HG03460 (cell line): Measurements from ENCODE around the gene MRPL18.
A peak's percentile ranks its signal among the peaks of the same experiment; 100 is the strongest.
"Not testable (repeated sequence)": the region's sequence is repeated elsewhere in the genome, so short reads cannot be mapped to it uniquely, and the experiment has no call there.

ENCODE experiments used
- ATAC-seq: cut with Tn5 transposase; IDR thresholded peaks from one replicate; pipeline ENCODE4 v1.9.1; 2021; ENCODE audit not compliant: unreplicated experiment

The MRPL18 gene

DNA sequence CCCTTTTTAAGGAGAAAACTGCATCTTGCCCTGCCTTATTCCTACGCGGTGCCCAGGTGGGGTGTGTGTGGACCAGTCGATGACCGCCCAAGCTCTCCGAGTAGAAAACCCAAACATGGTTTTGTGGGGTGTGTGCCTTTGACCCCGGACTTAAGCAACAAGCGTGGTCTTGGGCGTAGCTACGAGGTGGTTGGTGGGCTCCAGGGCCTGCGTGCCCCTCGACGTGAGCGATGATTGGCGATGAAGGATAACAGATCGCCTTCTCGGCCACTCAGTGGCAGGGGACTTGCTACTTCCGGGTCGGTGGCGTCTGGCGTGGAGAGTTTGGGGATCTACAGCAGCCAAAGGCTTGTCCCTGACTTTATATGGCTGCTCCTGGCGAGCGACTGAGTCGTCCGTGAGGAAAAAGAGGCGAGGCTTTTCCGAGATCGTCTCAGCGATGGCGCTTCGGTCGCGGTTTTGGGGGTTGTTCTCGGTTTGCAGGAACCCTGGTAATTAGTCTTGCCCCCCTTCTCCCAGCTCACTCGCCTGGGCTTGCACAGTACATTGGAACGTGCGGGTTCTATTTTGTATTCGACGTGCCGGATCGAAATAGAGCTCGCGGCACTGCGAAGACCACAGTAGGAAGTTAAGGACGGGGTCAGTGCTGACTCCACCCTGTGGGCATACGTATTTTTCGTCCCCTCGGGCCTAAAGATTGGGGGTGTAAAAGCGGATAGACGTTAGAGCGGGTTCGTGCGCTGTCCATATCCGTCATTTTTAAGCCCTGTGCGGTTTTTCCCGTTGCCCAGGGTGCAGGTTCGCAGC, at the start of gene MRPL18:
TSS of gene MRPL18 (plus strand) at position 319 of the 807 bp plus-strand sequence. CDS start at position 440, 121 bp downstream.
- peak; percentile 82 for ATAC-seq

DNA sequence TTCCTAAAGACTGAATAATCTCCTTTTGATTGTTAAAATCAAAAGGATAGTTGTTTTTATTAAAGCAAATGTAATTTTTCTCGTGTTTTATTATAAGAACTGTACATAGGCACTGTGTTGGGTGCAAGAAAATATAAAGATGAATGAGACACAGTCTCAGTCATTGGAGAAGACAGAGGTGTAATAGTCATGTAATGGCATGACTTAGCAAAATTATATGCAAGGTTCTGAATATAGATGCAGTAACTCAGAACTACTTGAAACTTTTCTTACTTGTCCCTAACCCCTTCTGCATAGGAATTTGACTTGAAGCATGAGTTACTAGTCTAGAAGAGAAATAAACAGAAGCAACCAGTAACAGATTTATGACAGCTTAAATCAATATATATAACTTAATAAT, 48.1 kb upstream of the MRPL18 start:
- ATAC-seq: no peak

- ATAC-seq: no peak
These were observed 45.2 kb upstream of the MRPL18 start for GRCh38 chr6:159745081-159745480.

DNA sequence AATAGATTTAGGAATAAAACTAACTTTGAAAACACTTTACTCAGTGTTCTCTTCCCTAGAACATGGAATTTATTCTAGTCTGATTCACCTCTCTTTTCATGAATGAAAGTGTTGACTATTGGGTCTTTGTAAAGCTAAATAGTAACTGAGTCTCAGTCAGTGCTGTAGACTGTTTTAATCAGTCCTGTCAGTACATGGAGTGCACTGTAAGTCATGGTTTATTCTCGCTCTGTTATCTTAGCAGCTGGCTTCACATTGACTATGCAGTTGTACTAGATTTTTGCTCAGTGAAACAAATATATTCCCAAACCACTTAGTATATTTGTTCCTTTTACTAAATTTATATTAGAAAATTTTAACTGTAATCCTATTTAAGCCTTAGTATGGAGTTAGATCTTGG, 43.5 kb upstream of the MRPL18 start:
- ATAC-seq: no peak

- not testable (repeated sequence) for ATAC-seq
These were observed 42.1 kb upstream of the MRPL18 start for GRCh38 chr6:159748127-159748526.

GRCh38 chr6:159751448-159751847, 38.8 kb upstream of the MRPL18 start:
- ATAC-seq: no peak

DNA sequence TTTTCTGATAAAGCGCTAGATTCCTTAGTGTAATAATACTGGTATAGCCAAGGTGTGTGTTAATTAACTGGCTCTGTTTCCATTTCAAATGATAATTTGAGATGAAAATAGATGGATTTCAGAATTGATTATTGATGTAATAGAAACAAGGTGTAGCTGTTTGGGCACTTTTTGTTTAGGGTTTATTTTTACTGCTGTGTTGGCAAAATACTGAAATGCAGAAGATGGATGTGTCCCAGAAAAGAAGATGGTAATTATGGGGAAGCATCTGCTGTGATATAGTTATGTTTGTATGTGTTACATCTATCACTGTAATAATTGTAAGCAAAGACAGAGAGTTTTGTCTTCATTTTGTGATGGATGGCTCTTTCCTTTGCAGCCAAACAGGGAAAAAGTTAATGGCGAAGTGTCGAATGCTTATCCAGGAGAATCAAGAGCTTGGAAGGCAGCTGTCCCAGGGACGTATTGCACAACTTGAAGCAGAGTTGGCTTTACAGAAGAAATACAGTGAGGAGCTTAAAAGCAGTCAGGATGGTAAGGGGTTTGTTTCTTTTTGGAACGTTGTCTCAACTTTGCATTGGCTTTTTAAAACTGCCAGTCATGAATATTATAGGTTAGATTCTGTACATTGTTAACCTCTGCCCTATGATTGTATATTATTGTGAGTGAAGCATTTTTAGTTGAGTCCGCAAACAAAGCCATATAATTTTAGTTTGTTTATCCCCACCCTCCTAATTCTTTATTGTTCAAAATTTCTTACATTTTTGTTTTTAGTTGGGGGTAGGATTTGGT, 37.0 kb upstream of the MRPL18 start:
- ATAC-seq: no peak

DNA sequence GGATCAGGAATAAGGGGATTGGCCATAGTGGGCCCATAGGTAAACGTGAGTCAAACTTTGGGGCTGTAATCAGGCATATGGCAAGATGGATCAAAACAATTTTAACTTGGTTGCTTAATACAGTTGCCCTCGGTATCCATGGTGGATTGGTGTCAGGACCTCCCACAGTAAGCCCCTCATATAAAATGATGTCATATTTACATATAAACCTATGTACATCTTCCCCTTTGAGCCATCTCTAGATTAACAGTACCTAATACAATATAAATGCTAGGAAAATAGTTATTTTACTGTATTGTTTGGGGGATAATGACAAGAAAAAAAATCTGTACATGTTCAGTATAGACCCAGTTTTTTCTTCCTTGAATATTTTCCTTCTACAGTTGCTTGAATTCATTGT, 35.9 kb upstream of the MRPL18 start:
- ATAC-seq: no peak

DNA sequence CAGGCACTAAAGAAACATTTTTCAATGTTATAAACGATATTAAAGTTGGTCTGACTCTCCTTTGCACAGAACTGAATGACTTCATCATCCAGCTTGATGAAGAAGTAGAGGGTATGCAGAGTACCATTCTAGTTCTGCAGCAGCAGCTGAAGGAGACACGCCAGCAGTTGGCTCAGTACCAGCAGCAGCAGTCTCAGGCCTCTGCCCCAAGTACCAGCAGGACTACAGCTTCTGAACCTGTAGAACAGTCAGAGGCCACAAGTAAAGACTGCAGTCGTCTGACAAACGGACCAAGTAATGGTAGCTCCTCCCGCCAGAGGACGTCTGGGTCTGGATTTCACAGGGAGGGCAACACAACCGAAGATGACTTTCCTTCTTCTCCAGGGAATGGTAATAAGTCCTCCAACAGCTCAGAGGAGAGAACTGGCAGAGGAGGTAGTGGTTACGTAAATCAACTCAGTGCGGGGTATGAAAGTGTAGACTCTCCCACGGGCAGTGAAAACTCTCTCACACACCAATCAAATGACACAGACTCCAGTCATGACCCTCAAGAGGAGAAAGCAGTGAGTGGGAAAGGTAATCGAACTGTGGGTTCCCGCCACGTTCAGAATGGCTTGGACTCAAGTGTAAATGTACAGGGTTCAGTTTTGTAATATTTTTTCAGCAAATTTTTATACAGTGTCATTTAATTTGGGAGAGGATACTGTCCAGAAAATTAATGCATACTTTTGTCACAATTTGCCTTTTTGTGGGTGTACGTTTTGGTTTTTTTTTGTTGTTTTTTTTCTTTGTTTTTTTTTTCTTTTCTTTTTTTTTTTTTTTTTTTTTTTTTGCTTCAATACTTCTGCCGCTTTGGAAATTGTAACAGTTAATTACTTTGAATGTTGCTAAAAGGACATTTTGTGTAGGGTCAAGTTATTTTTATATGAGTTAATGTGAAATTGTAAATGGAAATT, 35.0 kb upstream of the MRPL18 start:
- no peak for ATAC-seq

GRCh38 chr6:159756508-159756907, 33.8 kb upstream of the MRPL18 start:
- no peak for ATAC-seq

GRCh38 chr6:159758031-159759001, 32.0 kb upstream of the MRPL18 start:
- no peak for ATAC-seq

DNA sequence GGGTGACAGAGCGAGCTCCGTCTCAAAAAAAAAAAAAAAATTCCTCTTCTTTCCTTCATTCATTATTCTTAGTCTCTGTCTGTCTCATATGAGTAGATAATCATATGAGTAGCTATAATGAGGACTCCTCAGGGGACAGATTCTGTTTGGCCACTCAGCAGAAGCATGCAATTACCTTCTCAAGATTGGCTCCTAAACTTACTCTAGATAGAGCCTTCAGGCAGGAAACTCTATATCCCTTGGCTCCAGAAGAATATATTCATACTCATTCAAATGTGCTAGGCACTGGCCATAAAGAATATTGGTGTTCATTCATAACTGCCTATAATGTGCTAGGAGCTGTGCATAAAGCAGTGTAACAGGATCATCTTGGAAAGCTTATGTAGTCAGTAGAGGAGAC, 30.6 kb upstream of the MRPL18 start:
- no peak for ATAC-seq

- ATAC-seq: no peak
These were observed 29.6 kb upstream of the MRPL18 start for GRCh38 chr6:159760602-159761057.

DNA sequence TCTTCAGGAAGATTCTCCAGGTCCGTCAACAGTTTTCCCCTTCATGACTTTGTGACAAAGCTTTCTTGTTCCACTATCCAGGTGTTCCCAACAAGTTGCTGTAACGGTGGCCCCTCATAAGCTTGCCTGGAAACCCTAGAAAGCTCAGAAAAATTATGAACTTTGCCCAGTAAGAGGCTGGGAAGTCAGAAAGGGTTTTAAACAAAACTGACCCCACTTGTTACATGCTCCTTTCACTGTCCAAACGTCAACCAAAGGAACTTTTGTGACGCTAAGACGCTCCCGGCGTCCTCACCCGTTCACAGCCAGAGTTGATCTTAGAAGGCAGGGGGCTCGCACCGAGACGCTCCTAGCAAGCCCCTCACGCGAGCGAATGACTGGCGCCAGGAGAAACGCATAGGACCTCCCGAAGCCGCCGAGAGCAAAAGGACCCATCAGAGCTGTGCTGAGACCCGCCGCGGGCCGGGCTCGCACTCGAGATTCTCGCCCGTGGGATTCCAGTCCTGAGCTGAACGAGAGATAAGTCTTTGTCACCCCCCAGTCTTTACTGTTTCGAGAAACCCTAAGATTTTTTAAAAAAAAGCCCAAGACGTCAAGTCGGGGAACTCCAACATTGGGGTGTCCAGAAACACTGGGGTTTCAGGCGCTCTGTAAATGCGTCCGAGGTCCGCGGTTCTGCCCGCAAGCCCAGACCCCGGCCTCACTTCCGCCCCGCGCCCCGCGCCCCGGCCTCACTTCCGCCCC, 29.0 kb upstream of the MRPL18 start:
- ATAC-seq: peak; percentile 1

GRCh38 chr6:159761873-159762680, 28.2 kb upstream of the MRPL18 start, which contains the start of gene ACAT2:
ACAT2 (plus strand) TSS chr6:159762045; CDS start chr6:159762088, 43 bp downstream.
- peak; percentile 98 for ATAC-seq

GRCh38 chr6:159762681-159763293, 27.5 kb upstream of the MRPL18 start:
- peak; percentile 14 for ATAC-seq

DNA sequence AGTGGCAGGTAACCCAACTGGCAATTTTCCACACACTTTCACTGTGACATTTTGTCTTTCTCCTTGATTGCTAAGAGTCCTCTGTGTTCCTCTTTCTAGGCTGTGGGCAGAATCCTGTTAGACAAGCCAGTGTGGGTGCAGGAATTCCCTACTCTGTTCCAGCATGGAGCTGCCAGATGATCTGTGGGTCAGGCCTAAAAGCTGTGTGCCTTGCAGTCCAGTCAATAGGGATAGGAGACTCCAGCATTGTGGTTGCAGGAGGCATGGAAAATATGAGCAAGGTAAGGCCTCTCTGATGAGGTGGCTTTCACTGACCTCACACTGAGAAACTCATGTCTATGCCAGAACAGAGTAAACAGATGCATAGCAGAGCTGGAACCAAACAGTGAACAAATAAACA, 23.4 kb upstream of the MRPL18 start:
- no peak for ATAC-seq

GRCh38 chr6:159769470-159769869, 20.8 kb upstream of the MRPL18 start:
- no peak for ATAC-seq
